NB4 (cell line): ENCODE measurements around the gene ABCA8.
"Not testable (repeated sequence)": the region's sequence is repeated elsewhere in the genome, so short reads cannot be mapped to it uniquely, and the experiment has no call there.

Experiments used
- DNase-seq: peaks from one replicate; pipeline ENCODE4 v3.0.0; 2010; ENCODE audit warnings: low read depth
- H3K4me3 ChIP-seq: one replicate; pipeline ENCODE4 v1.5.1; 2011; ENCODE audit warnings: mild to moderate bottlenecking, low read depth, low read length, moderate library complexity
- CTCF ChIP-seq: IDR thresholded peaks from one replicate; pipeline ENCODE4 v1.5.1; 2012; ENCODE audit warnings: low read depth, low read length
- MAX ChIP-seq: IDR thresholded peaks from 2 replicates; pipeline ENCODE4 v1.6.1; 2011; ENCODE audit warnings: low read depth, low read length
- MYC ChIP-seq: IDR thresholded peaks from 2 replicates; pipeline ENCODE4 v1.6.1; 2011; ENCODE audit warnings: low read depth, low read length
- POLR2A ChIP-seq: IDR thresholded peaks from 2 replicates; pipeline ENCODE4 v1.6.1; 2011; ENCODE audit warnings: mild to moderate bottlenecking; ENCODE audit not compliant: insufficient read length; ENCODE audit errors: extremely low read depth

Gene ABCA8

GRCh38 chr17:68824707-68825106 lies 130.5 kb downstream of the ABCA8 start:
- H3K4me3 ChIP-seq: no peak overlapping the region
- no peak for DNase-seq
- TF ChIP-seq MAX (no peak), CTCF (no peak), POLR2A (no peak), MYC (no peak)

- DNase-seq, H3K4me3 ChIP-seq: not testable (repeated sequence)
Observed at GRCh38 chr17:68824185-68824584, 131.0 kb downstream of the ABCA8 start.

- TF ChIP-seq POLR2A (no peak), MAX (no peak), CTCF (no peak), MYC (no peak)
- no peak for DNase-seq
- no peak overlapping the region for H3K4me3 ChIP-seq
Observed at GRCh38 chr17:68822719-68823289, 132.4 kb downstream of the ABCA8 start.

- no peak for TF ChIP-seq MAX
- no peak for TF ChIP-seq MYC
- no peak for TF ChIP-seq POLR2A
- TF ChIP-seq CTCF: no peak
- DNase-seq: no peak
- H3K4me3 ChIP-seq: no peak overlapping the region
Observed at GRCh38 chr17:68821860-68822696, 133.1 kb downstream of the ABCA8 start.

DNA sequence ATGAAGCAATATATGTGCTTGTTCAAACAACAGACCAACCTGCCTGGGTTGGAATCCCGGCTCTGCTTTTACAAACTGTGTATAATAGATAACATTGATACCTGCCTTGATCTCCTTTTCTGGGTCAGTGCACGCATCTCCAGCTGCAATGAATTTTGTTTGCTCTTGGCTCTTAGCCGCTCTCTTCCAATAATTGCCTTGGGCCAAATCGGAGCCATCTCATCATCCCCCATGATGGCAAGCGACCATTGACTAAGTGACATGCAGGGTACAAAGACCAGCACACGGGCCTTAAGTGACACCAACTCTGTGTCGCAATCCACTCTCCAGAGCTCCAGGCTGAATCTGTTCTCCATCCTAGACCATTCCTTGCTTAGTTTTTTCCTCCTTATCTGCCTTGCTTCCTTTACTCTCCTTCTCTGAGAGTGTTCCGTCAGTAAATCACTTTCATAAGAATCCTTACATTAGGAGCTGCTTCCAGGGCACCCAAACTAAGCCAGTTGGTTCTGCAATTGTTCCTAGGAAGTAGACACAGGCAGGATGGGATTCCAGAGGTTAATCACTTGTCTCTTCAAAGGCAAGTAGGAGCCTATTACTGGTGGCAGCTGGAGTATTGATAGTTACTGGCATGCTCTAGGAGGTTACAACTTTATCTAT lies 134.2 kb downstream of the ABCA8 start:
- no peak for TF ChIP-seq MYC
- no peak for TF ChIP-seq CTCF
- no peak for DNase-seq
- no peak overlapping the region for H3K4me3 ChIP-seq

- TF ChIP-seq MYC (no peak), CTCF (no peak), POLR2A (no peak), MAX (no peak)
- no peak overlapping the region for H3K4me3 ChIP-seq
- no peak for DNase-seq
Observed at GRCh38 chr17:68820476-68820824, 134.7 kb downstream of the ABCA8 start.
